Ascending aorta (tissue), 2 donors: ENCODE measurements around the gene CEP44. TPM values are rescaled to one million over a fixed set of nuclear protein-coding genes. Genes with fewer than 3 reads are reported as not detected.

Experiments used
- DNase-seq, 2 donors: peaks; one replicate each; pipeline ENCODE4 v3.0.0-alpha.2; 2019; ENCODE audit warnings: low spot score in 2 of 2
- H3K27ac ChIP-seq, 2 donors: fragments of 200-600 bp; sonication (generic); one replicate each; pipeline ENCODE4 v1.5.1; 2016 to 2017; ENCODE audit warnings: mild to moderate bottlenecking in 1 of 2
- H3K27me3 ChIP-seq: fragments of 200-600 bp; sonication (generic); one replicate; pipeline ENCODE4 v1.5.1; 2017
- H3K36me3 ChIP-seq, 2 donors: fragments of 200-600 bp; sonication (generic); one replicate each; pipeline ENCODE4 v1.5.1; 2016
- H3K4me1 ChIP-seq, 2 donors: fragments of 200-600 bp; sonication (generic); one replicate each; pipeline ENCODE4 v1.5.1; 2016 to 2017; ENCODE audit warnings: mild to moderate bottlenecking in 1 of 2
- H3K4me3 ChIP-seq, 2 donors: fragments of 200-600 bp; sonication (generic); one replicate each; pipeline ENCODE4 v1.5.1; 2016 to 2017; ENCODE audit warnings: mild to moderate bottlenecking in 1 of 2
- H3K9me3 ChIP-seq, 2 donors: fragments of 200-600 bp; sonication (generic); one replicate each; pipeline ENCODE4 v1.5.1; 2016
- intact Hi-C: fragments of 100-400 bp; cut with DNase I; formaldehyde crosslinking; loops from one replicate; pipeline ENCODE4 v1.15.1; 2023
- total RNA-seq: library from RNA; depleted of rRNA; stranded (reverse); fragments of >200 nt; gene quantifications from one replicate; pipeline ENCODE4 v1.1.0, GENCODE V29; 2016
- TF ChIP-seq, protein P1 (sequence below), 3 experiments: fragments of 200-600 bp in 2 of 3; fragments of 450-650 bp in 1 of 3; sonication (generic) in 2 of 3; IDR thresholded peaks; one replicate each; pipeline ENCODE4 v1.5.1; 2016 to 2019; ENCODE audit warnings: antibody characterized with exemption in 3 of 3, mild to moderate bottlenecking in 1 of 3, moderate library complexity in 1 of 3

Gene CEP44
- total RNA-seq, 1 donor from 2014 or later, result 5.7 TPM

DNA sequence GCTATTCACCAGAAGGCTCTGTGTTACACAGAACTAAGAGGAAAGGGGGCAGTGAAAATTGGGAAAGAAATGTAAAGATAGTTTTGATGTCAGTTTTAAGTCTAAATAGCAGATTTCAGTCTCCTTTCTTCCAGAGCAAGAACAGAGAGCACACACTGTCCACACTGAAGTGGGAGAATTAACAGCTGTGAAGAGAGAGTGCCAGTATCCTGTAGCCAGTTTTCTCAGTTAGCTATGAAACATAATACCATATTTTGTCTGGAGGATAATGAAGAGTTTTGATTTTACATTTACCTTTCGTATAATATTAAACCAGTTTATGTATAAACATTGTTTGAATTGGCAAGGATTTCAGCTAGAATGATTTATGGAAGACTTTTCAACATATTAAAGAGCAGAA lies 35.3 kb upstream of the CEP44 start:
- no peak overlapping the region for H3K4me3 ChIP-seq
- TF ChIP-seq, protein P1, sequence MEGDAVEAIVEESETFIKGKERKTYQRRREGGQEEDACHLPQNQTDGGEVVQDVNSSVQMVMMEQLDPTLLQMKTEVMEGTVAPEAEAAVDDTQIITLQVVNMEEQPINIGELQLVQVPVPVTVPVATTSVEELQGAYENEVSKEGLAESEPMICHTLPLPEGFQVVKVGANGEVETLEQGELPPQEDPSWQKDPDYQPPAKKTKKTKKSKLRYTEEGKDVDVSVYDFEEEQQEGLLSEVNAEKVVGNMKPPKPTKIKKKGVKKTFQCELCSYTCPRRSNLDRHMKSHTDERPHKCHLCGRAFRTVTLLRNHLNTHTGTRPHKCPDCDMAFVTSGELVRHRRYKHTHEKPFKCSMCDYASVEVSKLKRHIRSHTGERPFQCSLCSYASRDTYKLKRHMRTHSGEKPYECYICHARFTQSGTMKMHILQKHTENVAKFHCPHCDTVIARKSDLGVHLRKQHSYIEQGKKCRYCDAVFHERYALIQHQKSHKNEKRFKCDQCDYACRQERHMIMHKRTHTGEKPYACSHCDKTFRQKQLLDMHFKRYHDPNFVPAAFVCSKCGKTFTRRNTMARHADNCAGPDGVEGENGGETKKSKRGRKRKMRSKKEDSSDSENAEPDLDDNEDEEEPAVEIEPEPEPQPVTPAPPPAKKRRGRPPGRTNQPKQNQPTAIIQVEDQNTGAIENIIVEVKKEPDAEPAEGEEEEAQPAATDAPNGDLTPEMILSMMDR (IDR thresholded peaks at IDR 0.05), result no peak
- no peaks in the 10 kb centered on the region for H3K27me3 ChIP-seq
- no peak overlapping the region for H3K27ac ChIP-seq
- H3K4me1 ChIP-seq, result no peaks in the 10 kb centered on the region
- intact Hi-C loops, result no loop called here
- no peaks in the 10 kb centered on the region for H3K36me3 ChIP-seq
- no peaks in the 10 kb centered on the region for H3K9me3 ChIP-seq
- DNase-seq, result no peak

DNA sequence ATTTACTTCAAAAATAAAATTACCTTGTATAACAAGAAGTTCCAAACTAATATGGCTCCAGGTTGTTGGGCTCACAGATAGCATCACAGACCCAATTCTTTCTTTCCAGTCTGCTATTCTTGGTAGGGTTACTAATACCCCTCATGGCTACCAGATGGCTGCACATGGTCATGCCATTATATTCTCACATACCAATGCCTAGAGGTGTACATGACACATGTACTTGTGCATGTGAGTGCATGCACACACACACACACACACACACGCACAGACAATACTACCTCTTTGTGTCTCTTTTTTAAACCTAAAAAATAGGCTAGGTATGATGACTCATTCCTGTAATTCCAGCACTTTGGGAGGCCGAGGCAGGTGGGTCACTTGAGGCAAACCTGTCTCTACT lies 31.3 kb upstream of the CEP44 start:
- TF ChIP-seq, protein P1 (IDR thresholded peaks at IDR 0.05), result no peak
- H3K9me3 ChIP-seq, result no peaks in the 10 kb centered on the region
- H3K36me3 ChIP-seq, result no peaks in the 10 kb centered on the region
- intact Hi-C loops, result no loop called here
- no peak overlapping the region for H3K27ac ChIP-seq
- no peak overlapping the region for H3K4me3 ChIP-seq
- no peak for DNase-seq
- no peaks in the 10 kb centered on the region for H3K27me3 ChIP-seq
- peaks cover 8 to 9% of the 10 kb centered on the region in 2 donors for H3K4me1 ChIP-seq

GRCh38 chr4:174254613-174255012 lies 29.1 kb upstream of the CEP44 start:
- no peaks in the 10 kb centered on the region for H3K27me3 ChIP-seq
- peaks cover 4% of the 10 kb centered on the region in 2 donors for H3K36me3 ChIP-seq
- H3K4me1 ChIP-seq, result peaks cover 8 to 9% of the 10 kb centered on the region in 2 donors
- no peaks in the 10 kb centered on the region for H3K9me3 ChIP-seq
- H3K4me3 ChIP-seq, result no peak overlapping the region
- TF ChIP-seq, protein P1 (IDR thresholded peaks at IDR 0.05), result no peak
- no peak overlapping the region for H3K27ac ChIP-seq
- intact Hi-C loops, result no loop called here
- no peak for DNase-seq

DNA sequence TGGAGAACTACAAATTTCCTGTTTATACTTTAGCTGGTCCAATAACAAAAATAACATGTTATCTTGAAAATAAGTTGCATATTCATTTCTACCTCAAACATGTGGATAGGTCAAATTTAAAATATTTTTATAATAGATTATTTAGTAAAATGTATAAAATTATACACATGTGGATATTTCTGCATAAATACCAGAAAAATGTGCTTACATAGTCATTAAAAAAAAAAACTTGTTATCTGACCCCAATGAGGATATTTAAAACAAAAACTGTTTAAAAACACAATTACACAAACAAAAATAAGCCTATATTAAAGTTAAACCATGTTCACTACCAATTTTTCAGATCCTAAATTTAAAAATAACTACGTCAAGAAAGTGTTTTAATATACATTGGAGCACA lies 28.3 kb upstream of the CEP44 start:
- peaks cover 8 to 9% of the 10 kb centered on the region in 2 donors for H3K4me1 ChIP-seq
- H3K36me3 ChIP-seq, result peaks cover 4% of the 10 kb centered on the region in 2 donors
- TF ChIP-seq, protein P1 (IDR thresholded peaks at IDR 0.05), result no peak
- DNase-seq, result no peak
- H3K27ac ChIP-seq, result no peak overlapping the region
- no peak overlapping the region for H3K4me3 ChIP-seq
- no peaks in the 10 kb centered on the region for H3K27me3 ChIP-seq
- no peaks in the 10 kb centered on the region for H3K9me3 ChIP-seq
- intact Hi-C loops, result no loop called here

GRCh38 chr4:174255786-174256185 lies 27.9 kb upstream of the CEP44 start:
- Histone ChIP-seq H3K27me3 (no peaks in the 10 kb centered on the region), H3K27ac (no peak overlapping the region), H3K4me1 (peaks cover 8 to 9% of the 10 kb centered on the region in 2 donors), H3K9me3 (no peaks in the 10 kb centered on the region), H3K36me3 (peaks cover 4% of the 10 kb centered on the region in 2 donors), H3K4me3 (no peak overlapping the region)
- TF ChIP-seq, protein P1 (IDR thresholded peaks at IDR 0.05), result no peak
- no peak for DNase-seq
- intact Hi-C loops, result no loop called here

- no peak overlapping the region for H3K27ac ChIP-seq
- TF ChIP-seq, protein P1 (IDR thresholded peaks at IDR 0.05), result no peak
- no peaks in the 10 kb centered on the region for H3K9me3 ChIP-seq
- H3K4me1 ChIP-seq, result peaks cover 8 to 9% of the 10 kb centered on the region in 2 donors
- no peak overlapping the region for H3K4me3 ChIP-seq
- peaks cover 4% of the 10 kb centered on the region in 2 donors for H3K36me3 ChIP-seq
- intact Hi-C loops, result no loop called here
- DNase-seq, result no peak
- H3K27me3 ChIP-seq, result no peaks in the 10 kb centered on the region
Measured at GRCh38 chr4:174256277-174256713, 27.4 kb upstream of the CEP44 start.
